ENCODE data around the gene FAM20C. TPM values are rescaled to one million over a fixed set of nuclear protein-coding genes. Genes with fewer than 3 reads are reported as not detected.
A peak's percentile ranks its signal among the peaks of the same experiment; 100 is the strongest.

The FAM20C gene
- total RNA-seq, 4 donors from 2014 or later, result 41.9 to 87.5 (median 73.6) TPM

DNA sequence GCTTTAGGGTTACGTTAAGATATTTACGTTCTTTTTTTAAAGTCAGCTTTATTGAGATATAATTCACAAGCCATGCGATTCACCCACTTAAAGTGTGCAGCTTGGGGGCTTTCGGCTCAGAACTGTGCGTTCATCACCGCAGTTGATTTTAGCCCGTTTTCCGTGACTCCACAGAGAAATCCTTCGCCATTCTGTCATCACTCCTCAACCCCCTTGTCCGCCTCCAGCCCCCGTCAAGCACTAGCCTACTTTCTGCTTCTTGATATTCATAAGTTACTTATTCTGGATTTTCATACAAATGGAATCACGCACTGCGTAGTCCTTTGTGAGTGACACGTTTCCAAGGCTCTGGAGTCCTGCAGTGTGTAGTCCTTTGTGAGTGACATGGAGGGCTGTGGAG lies 20.4 kb downstream of the FAM20C start:
- H3K36me3 ChIP-seq, result peaks cover 0 to 53% of the 10 kb centered on the region in 2 donors

DNA sequence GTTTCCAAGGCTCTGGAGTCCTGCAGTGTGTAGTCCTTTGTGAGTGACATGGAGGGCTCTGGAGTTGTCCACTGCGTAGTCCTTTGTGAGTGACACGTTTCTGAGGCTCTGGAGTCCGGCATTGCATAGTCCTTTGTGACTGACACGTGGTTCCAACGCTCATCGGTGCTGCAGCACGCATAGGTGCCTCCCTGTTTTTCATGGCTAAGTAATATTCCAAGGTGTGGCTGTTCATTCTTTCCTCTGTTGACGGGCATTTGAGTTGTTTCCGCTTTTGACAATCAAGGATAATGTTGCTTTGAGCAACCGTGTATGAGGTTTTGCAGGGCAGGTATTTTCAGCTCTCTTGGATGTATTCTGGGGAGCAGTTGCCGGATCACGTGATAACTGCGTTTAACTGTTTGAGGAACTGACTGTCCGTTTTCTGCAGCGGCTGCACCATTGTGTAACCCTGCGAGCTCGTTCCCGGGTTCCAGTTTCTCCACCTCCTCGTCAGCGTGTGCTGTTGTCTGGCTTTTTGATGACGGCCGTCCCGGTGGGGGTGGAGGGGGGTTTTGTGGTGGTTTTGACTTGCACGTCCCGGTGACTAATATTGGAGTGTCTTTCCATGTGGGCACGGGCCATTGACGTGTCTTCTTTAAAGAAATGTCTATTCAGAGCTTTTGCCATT lies 21.1 kb downstream of the FAM20C start:
- Histone ChIP-seq H3K4me1 (peaks cover 0 to 72% (median 16%) of the 10 kb centered on the region in 3 donors), H3K36me3 (peaks cover 0 to 55% of the 10 kb centered on the region in 2 donors), H3K27me3 (no peaks in the 10 kb centered on the region), H3K9me3 (no peaks in the 10 kb centered on the region), H3K27ac (peak overlapping the region in 1 of 4 donors; percentile 67), H3K4me3 (no peak overlapping the region)
- no peak for ATAC-seq
- whole genome bisulfite sequencing, 2 donors (ENCODE audit: low coverage in 1 of 2), result 92 to 95% methylated on average over 8 to 22 of the region's 27 CpGs
- no peak for TF ChIP-seq POLR2AphosphoS5 (IDR thresholded peaks at IDR 0.05)
- no peak for TF ChIP-seq POLR2A (IDR thresholded peaks at IDR 0.05)
- TF ChIP-seq, protein P1, sequence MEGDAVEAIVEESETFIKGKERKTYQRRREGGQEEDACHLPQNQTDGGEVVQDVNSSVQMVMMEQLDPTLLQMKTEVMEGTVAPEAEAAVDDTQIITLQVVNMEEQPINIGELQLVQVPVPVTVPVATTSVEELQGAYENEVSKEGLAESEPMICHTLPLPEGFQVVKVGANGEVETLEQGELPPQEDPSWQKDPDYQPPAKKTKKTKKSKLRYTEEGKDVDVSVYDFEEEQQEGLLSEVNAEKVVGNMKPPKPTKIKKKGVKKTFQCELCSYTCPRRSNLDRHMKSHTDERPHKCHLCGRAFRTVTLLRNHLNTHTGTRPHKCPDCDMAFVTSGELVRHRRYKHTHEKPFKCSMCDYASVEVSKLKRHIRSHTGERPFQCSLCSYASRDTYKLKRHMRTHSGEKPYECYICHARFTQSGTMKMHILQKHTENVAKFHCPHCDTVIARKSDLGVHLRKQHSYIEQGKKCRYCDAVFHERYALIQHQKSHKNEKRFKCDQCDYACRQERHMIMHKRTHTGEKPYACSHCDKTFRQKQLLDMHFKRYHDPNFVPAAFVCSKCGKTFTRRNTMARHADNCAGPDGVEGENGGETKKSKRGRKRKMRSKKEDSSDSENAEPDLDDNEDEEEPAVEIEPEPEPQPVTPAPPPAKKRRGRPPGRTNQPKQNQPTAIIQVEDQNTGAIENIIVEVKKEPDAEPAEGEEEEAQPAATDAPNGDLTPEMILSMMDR (IDR thresholded peaks at IDR 0.05), result no peak
- TF ChIP-seq EP300 (IDR thresholded peaks at IDR 0.05), result no peak

More for the DNA sequence above, 20.4 kb downstream of the FAM20C start:
- Histone ChIP-seq H3K27ac (no peak overlapping the region), H3K4me1 (peaks cover 0 to 72% (median 16%) of the 10 kb centered on the region in 3 donors), H3K9me3 (no peaks in the 10 kb centered on the region), H3K4me3 (no peak overlapping the region), H3K27me3 (no peaks in the 10 kb centered on the region)
- no peak for TF ChIP-seq POLR2AphosphoS5 (IDR thresholded peaks at IDR 0.05)
- no peak for TF ChIP-seq EP300 (IDR thresholded peaks at IDR 0.05)
- TF ChIP-seq POLR2A (IDR thresholded peaks at IDR 0.05), result no peak
- TF ChIP-seq, protein P1 (IDR thresholded peaks at IDR 0.05), result no peak
- ATAC-seq, result no peak
- WGBS, 2 donors (ENCODE audit: low coverage in 1 of 2), result 87 to 92% methylated on average over 13 of the region's 14 CpGs

DNA sequence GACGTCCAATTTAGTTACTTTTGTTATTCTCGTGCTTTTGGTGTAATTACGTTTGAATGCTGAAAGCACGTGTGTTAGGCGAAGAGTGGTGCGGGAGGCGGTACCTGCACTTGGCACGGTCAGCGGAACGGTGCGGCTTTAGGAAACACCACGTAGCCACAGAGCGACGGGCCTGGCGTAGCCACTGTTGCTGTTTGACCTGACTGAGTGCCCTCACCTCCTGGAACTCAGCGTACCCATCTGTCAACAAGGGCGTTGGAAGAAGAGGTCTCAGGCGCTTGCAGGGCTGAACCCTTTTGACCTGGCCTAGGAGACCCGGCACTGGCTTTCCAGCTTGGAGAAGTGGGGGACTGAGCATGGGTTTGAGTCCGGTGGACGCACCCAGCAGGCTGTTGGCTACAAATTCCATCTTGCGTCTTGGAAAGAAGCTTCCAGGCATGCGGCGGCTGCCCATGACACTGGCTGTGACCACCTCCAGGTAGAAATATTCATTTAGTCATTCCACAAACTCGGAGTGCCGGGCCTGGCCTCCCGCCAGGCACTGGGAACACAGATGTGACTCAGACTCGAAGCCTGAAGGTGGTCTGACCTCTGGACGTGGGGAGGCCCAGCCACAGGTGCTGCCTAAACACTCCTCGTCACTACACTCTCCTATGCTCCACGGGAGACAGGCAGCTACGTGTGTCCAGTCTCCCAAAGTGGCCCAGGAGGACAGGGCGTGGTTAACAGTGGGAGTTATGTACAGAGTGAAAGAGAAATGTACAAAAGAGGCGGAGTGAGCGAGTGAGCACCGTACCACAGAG lies 22.2 kb downstream of the FAM20C start:
- TF ChIP-seq EP300 (IDR thresholded peaks at IDR 0.05) (no peak), POLR2AphosphoS5 (IDR thresholded peaks at IDR 0.05) (peak; percentile 21)
- peaks cover 0 to 55% of the 10 kb centered on the region in 2 donors for H3K36me3 ChIP-seq
- peak overlapping the region in 3 of 4 donors; percentile 53 to 67 (median 56) for H3K27ac ChIP-seq
- H3K27me3 ChIP-seq, result no peaks in the 10 kb centered on the region
- 81 to 89% methylated on average over 17 of the region's 36 CpGs for whole genome bisulfite sequencing, 2 donors (ENCODE audit: low coverage in 1 of 2)
- no peaks in the 10 kb centered on the region for H3K9me3 ChIP-seq
- H3K4me3 ChIP-seq, result no peak overlapping the region
- H3K4me1 ChIP-seq, result peaks cover 0 to 73% (median 25%) of the 10 kb centered on the region in 3 donors
- ATAC-seq, result peak; percentile 45

DNA sequence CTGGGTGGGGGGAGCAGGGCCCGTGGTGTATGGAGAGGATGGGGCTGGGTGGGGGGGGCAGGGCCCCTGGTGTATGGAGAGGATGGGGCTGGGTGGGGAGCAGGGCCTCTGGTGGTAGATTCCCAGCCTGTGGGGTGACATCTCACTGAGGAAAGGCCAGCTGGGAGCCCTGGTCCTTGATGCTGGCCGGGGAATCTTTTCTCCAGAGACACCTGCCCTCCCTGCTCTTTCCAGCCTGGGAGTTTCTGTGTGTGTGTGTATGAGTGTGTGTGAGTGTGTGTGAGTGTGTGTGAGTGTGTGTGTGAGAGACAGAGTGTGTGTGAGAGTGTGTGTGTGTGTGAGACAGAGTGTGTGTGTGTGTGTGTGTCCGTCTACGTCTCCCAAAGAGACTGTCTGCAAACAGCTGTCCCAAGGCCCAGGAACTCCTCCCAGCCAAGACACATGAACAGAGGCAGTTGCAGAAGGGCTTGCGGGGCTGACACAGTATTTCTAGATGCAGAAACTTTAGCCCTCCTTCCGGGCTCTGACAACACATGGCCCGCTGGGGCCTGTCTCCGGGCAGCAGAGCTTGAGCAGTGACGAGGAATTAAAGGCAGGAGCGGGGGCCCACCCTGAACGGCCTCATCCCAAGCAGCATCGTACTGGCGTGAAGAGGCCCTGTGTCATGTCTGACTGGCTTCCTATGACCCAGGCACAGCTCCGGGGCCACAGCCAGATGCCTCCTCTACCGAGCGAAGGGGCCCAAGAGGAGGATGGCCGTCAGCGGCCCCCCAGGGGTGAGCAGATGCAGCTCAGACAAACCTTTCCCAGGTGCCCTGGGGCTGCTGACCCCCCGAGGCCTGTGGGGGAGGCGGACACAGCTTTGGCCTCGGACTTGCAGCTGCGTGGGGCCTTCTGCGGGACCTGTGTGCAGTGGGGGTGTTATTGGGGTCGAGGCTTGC lies 24.3 kb downstream of the FAM20C start:
- H3K27ac ChIP-seq, result peak overlapping the region in 3 of 4 donors; percentile 65 to 82 (median 74)
- H3K27me3 ChIP-seq, result no peaks in the 10 kb centered on the region
- peaks cover 2 to 76% (median 34%) of the 10 kb centered on the region in 3 donors for H3K4me1 ChIP-seq
- H3K36me3 ChIP-seq, result peaks cover 0 to 35% of the 10 kb centered on the region in 2 donors
- ATAC-seq, result peak; percentile 72
- no CpG with 5 or more reads among the region's 24 CpGs for WGBS, 2 donors (ENCODE audit: low coverage in 1 of 2)
- H3K4me3 ChIP-seq, result no peak overlapping the region
- no peaks in the 10 kb centered on the region for H3K9me3 ChIP-seq
- TF ChIP-seq, protein P1 (IDR thresholded peaks at IDR 0.05), result no peak
- TF ChIP-seq EP300 (IDR thresholded peaks at IDR 0.05), result no peak
- TF ChIP-seq POLR2AphosphoS5 (IDR thresholded peaks at IDR 0.05), result no peak
- no peak for TF ChIP-seq POLR2A (IDR thresholded peaks at IDR 0.05)

Measured in gastroesophageal sphincter (tissue), 4 donors.